ENCODE measurements around the gene CDH23. TPM values are rescaled to one million over a fixed set of nuclear protein-coding genes. Genes with fewer than 3 reads are reported as not detected.

Gene CDH23
- total and polyA plus RNA-seq, 2 of the 8 experiments (the other 6 are each of a cell fraction or from before 2014, with no cell fraction given), result 1.9 to 4.9 TPM

DNA sequence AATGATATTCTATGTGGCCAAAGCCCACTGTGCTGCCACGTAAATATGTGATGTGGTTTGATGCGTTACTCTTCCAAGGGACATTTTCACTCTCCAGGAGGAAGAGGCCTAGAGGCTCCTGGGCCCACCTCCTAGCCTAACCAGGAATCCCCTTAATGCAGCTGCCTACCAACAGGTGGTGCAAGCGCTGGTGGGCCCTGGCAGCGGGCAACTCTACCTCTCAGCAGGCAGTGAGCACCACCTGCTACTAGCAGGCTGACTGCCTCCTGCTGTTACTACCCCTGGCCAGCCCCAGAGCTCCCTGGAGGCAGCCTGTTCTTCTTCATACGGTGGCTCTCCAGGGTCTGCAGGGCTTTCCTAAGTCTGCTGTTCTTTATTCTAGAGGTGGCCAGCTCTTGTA, 62.8 kb downstream of the CDH23 start:
- H2BK5ac ChIP-seq (ENCODE audit: low read depth, low read length), result no peak overlapping the region
- no peak overlapping the region for H2BK120ac ChIP-seq (replicated peaks; ENCODE audit: low read depth, low read length)
- no peak overlapping the region for H3K9ac ChIP-seq (replicated peaks in 1 of 4; ENCODE audit: extremely low read depth in 1 of 4, low read depth in 3 of 4, low read length in 3 of 4)
- 75% methylated on average over 5 of the region's 5 CpGs; no CpG with 5 or more reads in 1 of the 2 experiments for WGBS, 2 experiments (ENCODE audit: extremely low coverage in 1 of 2, insufficient coverage in 1 of 2, insufficient read length in 1 of 2, insufficient replicate concordance in 2 of 2, low coverage in 1 of 2, low lambda C conversion rate in 2 of 2, missing lambda C conversion rate in 1 of 2)
- ChIA-PET CTCF (ENCODE audit: partially characterized antibody) (interaction anchor here (0.7 to 6.1 kb wide), 16 partner anchors 8 to 556 kb away, joined by 3 to 31 read pairs (median 6); no protein-coding TSS in a partner anchor), POLR2A (ENCODE audit: partially characterized antibody) (no interaction called here)
- H3K27me3 ChIP-seq (replicated peaks in 1 of 4; ENCODE audit: control insufficient read depth in 3 of 4, extremely low read depth in 1 of 4, insufficient read depth in 3 of 4, low read length in 3 of 4), result no peaks in the 10 kb centered on the region
- H4K5ac ChIP-seq (ENCODE audit: insufficient read length, low read depth, low read length), result no peak overlapping the region
- H3K27ac ChIP-seq (ENCODE audit: low read depth, low read length), result no peak overlapping the region
- no peak overlapping the region for H3K14ac ChIP-seq (ENCODE audit: insufficient read length)
- no peak overlapping the region for H3K23ac ChIP-seq (ENCODE audit: insufficient read length)
- no peak overlapping the region for H3K4me2 ChIP-seq (ENCODE audit: insufficient read depth in 1 of 2, low read depth in 2 of 2, low read length in 2 of 2)
- TF ChIP-seq MAFK (IDR thresholded peaks at IDR 0.05; ENCODE audit: low read depth, low read length) (no peak), RAD21 (IDR thresholded peaks at IDR 0.05 in 1 of 2, conservative IDR thresholded peaks at IDR 0.05 in 1 of 2; ENCODE audit: low read depth in 2 of 2, low read length in 2 of 2) (peak; percentile 27 to 45; a peak in 3 of 4 replicates)
- TF ChIP-seq, protein P1, sequence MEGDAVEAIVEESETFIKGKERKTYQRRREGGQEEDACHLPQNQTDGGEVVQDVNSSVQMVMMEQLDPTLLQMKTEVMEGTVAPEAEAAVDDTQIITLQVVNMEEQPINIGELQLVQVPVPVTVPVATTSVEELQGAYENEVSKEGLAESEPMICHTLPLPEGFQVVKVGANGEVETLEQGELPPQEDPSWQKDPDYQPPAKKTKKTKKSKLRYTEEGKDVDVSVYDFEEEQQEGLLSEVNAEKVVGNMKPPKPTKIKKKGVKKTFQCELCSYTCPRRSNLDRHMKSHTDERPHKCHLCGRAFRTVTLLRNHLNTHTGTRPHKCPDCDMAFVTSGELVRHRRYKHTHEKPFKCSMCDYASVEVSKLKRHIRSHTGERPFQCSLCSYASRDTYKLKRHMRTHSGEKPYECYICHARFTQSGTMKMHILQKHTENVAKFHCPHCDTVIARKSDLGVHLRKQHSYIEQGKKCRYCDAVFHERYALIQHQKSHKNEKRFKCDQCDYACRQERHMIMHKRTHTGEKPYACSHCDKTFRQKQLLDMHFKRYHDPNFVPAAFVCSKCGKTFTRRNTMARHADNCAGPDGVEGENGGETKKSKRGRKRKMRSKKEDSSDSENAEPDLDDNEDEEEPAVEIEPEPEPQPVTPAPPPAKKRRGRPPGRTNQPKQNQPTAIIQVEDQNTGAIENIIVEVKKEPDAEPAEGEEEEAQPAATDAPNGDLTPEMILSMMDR (IDR thresholded peaks at IDR 0.05; ENCODE audit: control extremely low read depth in 1 of 3, insufficient read depth in 1 of 3, low read depth in 1 of 3, low read length in 3 of 3), result peak; percentile 38 to 62 (median 40)
- H3K4me1 ChIP-seq (replicated peaks in 1 of 4; ENCODE audit: control insufficient read depth in 3 of 4, insufficient read depth in 4 of 4, low read length in 3 of 4), result no peaks in the 10 kb centered on the region
- H3K36me3 ChIP-seq (ENCODE audit: control insufficient read depth in 2 of 4, insufficient read depth in 4 of 4, low read length in 3 of 4), result no peaks in the 10 kb centered on the region
- H3K9me3 ChIP-seq (ENCODE audit: insufficient read depth in 2 of 2, low read depth in 1 of 2, low read length in 1 of 2), result no peaks in the 10 kb centered on the region
- H3K18ac ChIP-seq (ENCODE audit: extremely low read depth, low read length), result no peak overlapping the region
- H2AFZ ChIP-seq (ENCODE audit: low read length), result no peak overlapping the region
- no peak for FAIRE-seq
- H3K4ac ChIP-seq (replicated peaks; ENCODE audit: insufficient read length, low read depth, low read length), result no peak overlapping the region
- H2BK12ac ChIP-seq (ENCODE audit: low read depth, low read length), result no peak overlapping the region
- H2AK5ac ChIP-seq (ENCODE audit: low read depth, low read length), result no peak overlapping the region
- H2BK20ac ChIP-seq (ENCODE audit: low read length), result no peak overlapping the region
- no peaks in the 10 kb centered on the region for H3K23me2 ChIP-seq (ENCODE audit: low read depth, low read length)
- no peaks in the 10 kb centered on the region for H4K20me1 ChIP-seq (replicated peaks in 1 of 2; ENCODE audit: control insufficient read depth in 1 of 2, insufficient read depth in 2 of 2, low read length in 2 of 2)
- no peak overlapping the region for H4K8ac ChIP-seq (ENCODE audit: extremely low read depth, insufficient read depth, low read length)
- no peaks in the 10 kb centered on the region for H3K79me2 ChIP-seq (ENCODE audit: control insufficient read depth in 1 of 2, insufficient read depth in 2 of 2, low read length in 2 of 2)
- no peaks in the 10 kb centered on the region for H3K79me1 ChIP-seq (ENCODE audit: low read depth, low read length)
- no peak overlapping the region for H3K56ac ChIP-seq (replicated peaks; ENCODE audit: insufficient read length, low read depth, low read length)
- no peak for DNase-seq (ENCODE audit: low read depth in 1 of 2, low spot score in 2 of 2)
- no peak overlapping the region for H3K4me3 ChIP-seq (ENCODE audit: extremely low read depth in 1 of 4, insufficient read depth in 2 of 4, low read depth in 3 of 4, low read length in 4 of 4)
- no peak overlapping the region for H4K91ac ChIP-seq (replicated peaks; ENCODE audit: insufficient read length, low read length)
- no peak overlapping the region for H2BK15ac ChIP-seq (ENCODE audit: low read length)
